Left ventricle myocardium inferior (tissue), 1 donor: Measurements from ENCODE around the gene TNFRSF8. TPM values are rescaled to one million over a fixed set of nuclear protein-coding genes. Genes with fewer than 3 reads are reported as not detected.

ENCODE experiments used
- DNase-seq: peaks from one replicate; pipeline ENCODE4 v3.0.0-alpha.2; 2020
- H3K27ac ChIP-seq: fragments of 200-600 bp; replicated peaks from 2 replicates; pipeline ENCODE4 v1.8.0; 2021
- H3K27me3 ChIP-seq: fragments of 200-600 bp; 2 replicates; pipeline ENCODE4 v1.8.0; 2021; ENCODE audit warnings: low read depth
- H3K36me3 ChIP-seq: fragments of 200-600 bp; 2 replicates; pipeline ENCODE4 v1.8.0; 2021
- H3K4me1 ChIP-seq: fragments of 200-600 bp; 2 replicates; pipeline ENCODE4 v1.8.0; 2021
- H3K4me3 ChIP-seq: fragments of 200-600 bp; 2 replicates; pipeline ENCODE4 v1.8.0; 2021; ENCODE audit warnings: mild to moderate bottlenecking, moderate library complexity
- H3K9me3 ChIP-seq: fragments of 200-600 bp; replicated peaks from 2 replicates; pipeline ENCODE4 v1.8.0; 2021
- intact Hi-C: fragments of 100-400 bp; cut with micrococcal nuclease; formaldehyde crosslinking; loops from one replicate; pipeline ENCODE4 v1.11.0; 2022
- total RNA-seq: library from RNA; stranded (reverse); fragmentation: NEBNext Ultra II Directional; extraction: Animal tissue kit (Norgen Biotek cat#: 25700); gene quantifications from one replicate; pipeline ENCODE4 v1.2.1, GENCODE V29; 2021
- TF ChIP-seq, protein P1 (sequence below): fragments of 200-600 bp; IDR thresholded peaks from 2 replicates; pipeline ENCODE4 v1.8.0; 2021; ENCODE audit warnings: antibody characterized with exemption, mild to moderate bottlenecking, borderline replicate concordance
- donor health status: DM: no; HTN: yes; CAD: no; lungs with severe emphysema.

The TNFRSF8 gene
- total RNA-seq, 1 donor from 2014 or later, result 0.82 TPM

DNA sequence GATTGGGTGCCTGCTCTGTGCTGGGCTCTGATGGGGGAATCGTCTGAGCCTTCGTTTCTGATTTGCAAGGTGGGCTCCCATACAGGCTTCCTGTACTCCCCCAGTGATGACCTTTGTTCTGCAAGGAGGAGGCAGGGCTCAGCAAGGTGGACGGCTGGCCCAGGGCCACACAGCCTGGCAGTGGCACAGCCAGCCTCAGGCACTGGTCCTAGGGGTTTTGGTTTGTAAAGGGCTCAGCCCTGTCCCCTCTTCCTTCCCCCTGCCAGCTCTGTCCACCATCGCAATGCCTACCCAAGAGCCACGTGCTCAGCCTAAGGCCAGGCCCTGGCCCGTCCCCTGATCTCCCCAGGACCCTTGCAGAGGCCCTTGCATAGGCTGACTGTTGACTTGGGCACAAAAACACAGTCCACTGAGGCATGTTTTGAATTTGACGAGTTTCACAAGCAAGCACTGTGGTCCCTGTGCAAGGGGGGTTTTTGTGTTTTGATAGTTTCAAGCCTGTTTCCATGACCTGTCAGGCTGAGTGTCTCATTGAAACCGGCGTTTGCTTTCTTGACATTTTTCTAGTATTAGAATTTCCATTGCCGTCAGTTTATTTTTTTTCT is 64.2 kb downstream of the TNFRSF8 start:
- H3K4me1 ChIP-seq, result peaks cover 26% of the 10 kb centered on the region
- no peaks in the 10 kb centered on the region for H3K9me3 ChIP-seq
- intact Hi-C loops, result no loop called here
- no peak overlapping the region for H3K4me3 ChIP-seq
- no peak overlapping the region for H3K27ac ChIP-seq
- H3K27me3 ChIP-seq, result peaks cover 17% of the 10 kb centered on the region
- no peak for DNase-seq
- TF ChIP-seq, protein P1, sequence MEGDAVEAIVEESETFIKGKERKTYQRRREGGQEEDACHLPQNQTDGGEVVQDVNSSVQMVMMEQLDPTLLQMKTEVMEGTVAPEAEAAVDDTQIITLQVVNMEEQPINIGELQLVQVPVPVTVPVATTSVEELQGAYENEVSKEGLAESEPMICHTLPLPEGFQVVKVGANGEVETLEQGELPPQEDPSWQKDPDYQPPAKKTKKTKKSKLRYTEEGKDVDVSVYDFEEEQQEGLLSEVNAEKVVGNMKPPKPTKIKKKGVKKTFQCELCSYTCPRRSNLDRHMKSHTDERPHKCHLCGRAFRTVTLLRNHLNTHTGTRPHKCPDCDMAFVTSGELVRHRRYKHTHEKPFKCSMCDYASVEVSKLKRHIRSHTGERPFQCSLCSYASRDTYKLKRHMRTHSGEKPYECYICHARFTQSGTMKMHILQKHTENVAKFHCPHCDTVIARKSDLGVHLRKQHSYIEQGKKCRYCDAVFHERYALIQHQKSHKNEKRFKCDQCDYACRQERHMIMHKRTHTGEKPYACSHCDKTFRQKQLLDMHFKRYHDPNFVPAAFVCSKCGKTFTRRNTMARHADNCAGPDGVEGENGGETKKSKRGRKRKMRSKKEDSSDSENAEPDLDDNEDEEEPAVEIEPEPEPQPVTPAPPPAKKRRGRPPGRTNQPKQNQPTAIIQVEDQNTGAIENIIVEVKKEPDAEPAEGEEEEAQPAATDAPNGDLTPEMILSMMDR, result no peak
- no peaks in the 10 kb centered on the region for H3K36me3 ChIP-seq

DNA sequence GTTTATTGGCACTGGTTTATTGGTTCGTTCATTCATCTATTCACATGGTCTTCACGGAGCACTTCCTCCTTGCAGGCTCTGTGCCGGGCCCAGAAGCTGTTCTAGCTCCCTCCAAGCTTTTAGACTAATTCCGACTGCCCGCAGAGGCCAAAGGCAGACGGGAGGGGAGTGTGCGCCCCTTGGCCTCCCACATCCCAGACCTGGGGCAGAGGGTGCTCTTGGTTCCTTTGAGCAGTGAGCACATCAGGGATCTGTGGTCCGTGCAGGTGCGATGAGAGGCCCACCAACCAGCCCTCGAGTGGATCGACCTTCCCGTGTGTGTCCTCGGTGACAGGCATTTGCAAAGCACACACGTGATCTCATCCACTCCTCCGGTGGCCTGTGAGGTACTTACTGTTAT is 65.0 kb downstream of the TNFRSF8 start:
- DNase-seq, result no peak
- TF ChIP-seq, protein P1, result no peak
- intact Hi-C loops, result no loop called here
- Histone ChIP-seq H3K27me3 (peaks cover 12% of the 10 kb centered on the region), H3K27ac (no peak overlapping the region), H3K9me3 (no peaks in the 10 kb centered on the region), H3K4me1 (peaks cover 30% of the 10 kb centered on the region), H3K4me3 (no peak overlapping the region), H3K36me3 (no peaks in the 10 kb centered on the region)

DNA sequence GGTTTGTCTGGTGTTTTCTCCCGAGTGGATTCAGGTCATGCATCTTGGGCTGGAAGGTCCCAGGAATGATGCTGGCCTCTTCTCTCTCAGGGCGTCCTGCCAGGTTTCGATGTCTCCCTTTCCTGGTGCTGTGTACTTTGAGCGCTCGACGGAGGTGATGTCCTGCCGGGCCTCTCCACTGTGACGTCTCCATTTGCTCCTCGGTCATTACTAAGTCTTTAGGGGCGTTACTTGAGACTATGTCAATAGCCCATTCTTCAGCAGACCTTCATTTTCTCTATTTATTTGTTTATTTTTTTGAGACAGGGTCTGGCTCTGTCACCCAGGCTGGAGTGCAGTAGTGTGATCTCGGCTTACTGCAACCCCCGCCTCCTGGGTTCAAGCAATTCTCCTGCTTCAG is 66.5 kb downstream of the TNFRSF8 start:
- Histone ChIP-seq H3K27me3 (no peaks in the 10 kb centered on the region), H3K27ac (no peak overlapping the region), H3K4me3 (no peak overlapping the region), H3K9me3 (no peaks in the 10 kb centered on the region), H3K36me3 (no peaks in the 10 kb centered on the region), H3K4me1 (peaks cover 30% of the 10 kb centered on the region)
- intact Hi-C loops, result no loop called here
- DNase-seq, result no peak
- TF ChIP-seq, protein P1, result no peak

DNA sequence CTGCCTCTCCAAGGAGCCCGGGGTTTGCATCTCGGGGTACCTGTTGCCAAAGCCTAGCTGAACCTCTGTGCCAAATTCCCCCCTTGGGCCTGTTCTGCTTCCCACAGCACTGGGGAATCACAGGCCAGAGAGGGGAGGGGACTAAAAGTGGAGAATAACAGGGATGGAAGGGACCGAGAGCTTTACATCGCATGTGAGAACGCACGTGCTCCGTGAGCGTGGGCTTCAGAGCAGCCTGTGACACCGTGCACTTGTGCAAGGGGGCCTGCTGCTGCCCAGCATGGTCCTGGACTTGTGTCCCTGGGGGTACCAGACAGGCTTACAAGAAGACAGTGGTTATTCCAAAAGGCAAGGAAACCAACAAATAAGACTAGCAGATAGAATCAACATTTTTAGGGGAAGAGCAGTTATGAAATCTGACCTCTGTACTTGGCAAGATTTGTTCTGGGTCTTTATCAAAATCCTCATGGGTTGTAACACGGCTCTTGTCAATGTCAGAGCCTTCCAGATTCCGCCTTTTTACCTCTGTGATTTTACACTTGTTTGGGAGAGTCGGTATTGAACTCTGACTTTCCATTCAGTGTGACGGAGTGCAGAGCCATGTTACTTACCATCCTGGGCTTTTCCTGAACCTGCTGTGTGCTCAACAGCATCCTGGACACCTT is 67.5 kb downstream of the TNFRSF8 start:
- H3K9me3 ChIP-seq, result no peaks in the 10 kb centered on the region
- peaks cover 27% of the 10 kb centered on the region for H3K4me1 ChIP-seq
- no peak for DNase-seq
- no peaks in the 10 kb centered on the region for H3K27me3 ChIP-seq
- intact Hi-C loops, result no loop called here
- TF ChIP-seq, protein P1, result no peak
- H3K4me3 ChIP-seq, result no peak overlapping the region
- no peak overlapping the region for H3K27ac ChIP-seq
- H3K36me3 ChIP-seq, result no peaks in the 10 kb centered on the region

DNA sequence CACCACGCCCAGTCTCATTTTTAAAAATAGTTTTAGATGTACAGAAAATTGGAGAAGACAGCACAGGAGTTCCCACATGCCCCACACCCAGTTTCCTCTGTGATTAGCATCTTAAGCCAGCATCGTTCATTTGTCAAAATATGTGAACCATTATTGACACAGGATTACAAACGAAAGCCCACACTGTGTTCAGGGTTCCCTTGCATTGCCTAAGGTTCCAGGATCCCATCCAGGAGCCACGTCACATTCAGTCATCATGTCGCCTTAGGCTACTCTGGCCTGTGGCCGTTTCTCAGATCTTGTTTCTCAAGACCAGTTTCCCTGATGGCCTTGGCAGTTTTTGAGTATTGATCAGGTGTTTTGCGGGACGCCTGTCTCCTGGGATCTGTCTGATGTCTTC is 69.0 kb downstream of the TNFRSF8 start:
- TF ChIP-seq, protein P1, result no peak
- peak overlapping the region; percentile 56 for H3K27ac ChIP-seq
- H3K36me3 ChIP-seq, result no peaks in the 10 kb centered on the region
- H3K27me3 ChIP-seq, result no peaks in the 10 kb centered on the region
- no peaks in the 10 kb centered on the region for H3K9me3 ChIP-seq
- intact Hi-C loops, result no loop called here
- no peak for DNase-seq
- no peak overlapping the region for H3K4me3 ChIP-seq
- H3K4me1 ChIP-seq, result peaks cover 29% of the 10 kb centered on the region
